ENCODE results near the gene NKX6-1.

- TF ChIP-seq YY1 (IDR thresholded peaks at IDR 0.05; ENCODE audit: insufficient read depth, insufficient read length) (no peak), ZNF274 (IDR thresholded peaks at IDR 0.05; ENCODE audit: low read depth, low read length) (no peak), SUZ12 (IDR thresholded peaks at IDR 0.05; ENCODE audit: extremely low read depth, insufficient read depth, insufficient read length) (no peak)
Observed at GRCh38 chr4:84515075-84515474, 16.0 kb upstream of the NKX6-1 start.

Measured in NT2/D1 (cell line).